ENCODE data around the gene CNOT4.
"Not testable (repeated sequence)": the region's sequence is repeated elsewhere in the genome, so short reads cannot be mapped to it uniquely, and the experiment has no call there.

Gene CNOT4

DNA sequence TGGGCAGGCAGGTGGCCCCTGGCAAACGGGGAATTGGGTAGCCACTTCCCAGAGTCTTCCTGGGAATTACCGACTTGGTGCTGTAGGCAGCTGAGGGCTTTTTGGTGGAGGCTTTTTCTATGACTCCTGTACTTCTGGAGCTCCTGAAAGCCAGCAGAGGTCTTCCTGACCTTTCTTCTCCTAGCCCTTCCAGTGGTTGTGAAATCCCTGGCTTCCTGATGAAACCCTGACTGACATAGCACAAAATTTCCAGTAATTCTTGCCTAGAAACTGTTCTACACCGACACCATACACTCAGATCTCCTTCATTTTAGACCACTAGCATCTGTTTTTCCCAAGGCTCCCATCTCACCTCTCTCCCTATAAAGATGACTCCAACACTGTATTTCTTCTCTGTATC is 156.1 kb downstream of the CNOT4 start:
- DNase-seq: no peak

DNA sequence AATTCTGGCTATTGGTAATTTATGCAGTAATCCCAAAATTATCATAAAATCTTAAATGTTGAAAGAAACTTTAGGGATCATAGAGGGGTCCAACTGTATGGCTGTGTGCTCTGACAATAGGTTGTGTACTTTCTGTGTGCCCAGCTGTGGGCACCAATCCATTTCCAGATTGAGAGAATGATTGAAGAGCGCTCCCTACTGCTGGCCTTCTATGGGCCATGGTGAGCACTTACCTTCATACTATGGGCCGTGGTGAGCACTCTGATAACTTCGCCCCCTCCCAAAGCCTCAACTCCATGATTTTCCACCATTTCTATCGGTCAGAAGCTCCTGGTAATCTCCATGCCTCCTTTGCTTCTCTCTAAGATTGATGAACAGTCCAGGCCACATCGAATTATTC is 157.6 kb downstream of the CNOT4 start:
- DNase-seq: no peak

DNA sequence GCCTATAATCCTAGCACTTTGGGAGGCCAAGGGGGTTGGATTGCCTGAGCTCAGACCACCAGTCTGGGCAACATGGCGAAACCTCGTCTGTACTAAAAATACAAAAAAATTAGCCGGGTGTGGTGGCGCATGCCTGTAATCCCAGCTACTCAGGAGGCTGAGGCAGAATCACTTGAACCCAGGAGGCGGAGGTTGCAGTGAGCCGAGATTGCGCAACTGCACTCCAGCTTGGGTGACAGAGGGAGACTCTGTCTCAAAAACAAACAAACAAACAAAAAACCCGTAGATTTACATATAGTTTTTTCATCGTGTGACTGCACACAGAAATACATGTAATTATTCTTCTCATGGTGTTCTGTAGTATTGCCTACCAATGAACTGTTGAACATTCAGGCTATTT is 158.8 kb downstream of the CNOT4 start:
- not testable (repeated sequence) for DNase-seq

DNA sequence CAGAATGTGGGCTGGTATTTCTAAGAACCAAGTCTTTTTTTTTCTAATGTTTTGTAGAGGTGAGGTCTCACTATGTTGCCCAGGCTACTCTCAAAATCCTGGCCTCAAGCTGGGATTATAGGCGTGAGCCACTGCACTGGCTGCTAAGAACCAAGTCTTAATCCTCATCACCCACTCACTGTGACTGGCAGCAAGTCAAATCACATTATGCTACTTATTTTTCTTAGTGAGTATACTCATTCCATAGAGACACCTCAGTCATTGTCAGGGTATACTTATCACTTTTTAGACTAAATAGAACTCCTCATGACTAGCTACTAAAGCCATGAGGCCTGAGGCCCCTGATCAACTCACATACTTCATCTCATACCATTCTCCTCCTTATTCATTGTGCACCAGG is 160.2 kb downstream of the CNOT4 start:
- DNase-seq: peak; percentile 86

DNA sequence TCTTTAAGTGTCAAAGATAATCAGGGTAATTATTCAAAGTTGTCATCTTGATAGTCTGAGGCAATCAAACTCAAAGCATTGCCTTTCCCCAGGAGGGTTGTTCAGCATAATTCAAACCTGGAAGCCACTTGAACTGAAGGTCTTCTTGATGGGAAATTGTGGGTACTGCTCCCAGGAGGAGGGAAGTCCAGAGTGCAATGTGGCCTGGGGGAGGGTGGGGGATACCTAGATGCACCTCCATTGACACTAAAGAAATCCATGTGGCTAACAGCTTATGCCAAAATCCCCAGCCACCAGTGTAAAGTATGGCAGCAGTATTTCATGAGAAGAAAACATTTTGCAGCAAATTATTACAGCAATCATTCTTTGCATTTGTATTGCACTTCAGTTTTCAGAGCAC is 161.4 kb downstream of the CNOT4 start:
- DNase-seq: peak; percentile 81

DNA sequence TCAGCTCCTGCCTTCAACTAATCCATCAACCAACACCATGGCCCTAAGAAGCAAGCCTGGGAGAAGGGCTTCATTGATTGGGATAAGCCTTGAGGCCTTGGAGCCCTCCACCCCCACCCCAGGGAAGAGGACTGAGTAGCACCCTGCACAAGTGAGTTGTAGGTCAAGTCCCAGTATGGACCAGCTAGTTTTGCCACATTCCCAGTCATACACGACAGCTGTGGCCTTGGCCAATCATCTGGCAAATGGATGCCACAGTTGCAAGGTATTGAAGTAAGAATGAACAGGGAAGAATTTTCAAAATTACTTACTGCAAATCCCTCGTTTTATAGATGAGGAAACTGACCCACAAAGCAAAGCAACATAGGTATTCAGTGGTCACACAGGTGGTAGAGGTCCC is 166.5 kb downstream of the CNOT4 start:
- DNase-seq: no peak

DNA sequence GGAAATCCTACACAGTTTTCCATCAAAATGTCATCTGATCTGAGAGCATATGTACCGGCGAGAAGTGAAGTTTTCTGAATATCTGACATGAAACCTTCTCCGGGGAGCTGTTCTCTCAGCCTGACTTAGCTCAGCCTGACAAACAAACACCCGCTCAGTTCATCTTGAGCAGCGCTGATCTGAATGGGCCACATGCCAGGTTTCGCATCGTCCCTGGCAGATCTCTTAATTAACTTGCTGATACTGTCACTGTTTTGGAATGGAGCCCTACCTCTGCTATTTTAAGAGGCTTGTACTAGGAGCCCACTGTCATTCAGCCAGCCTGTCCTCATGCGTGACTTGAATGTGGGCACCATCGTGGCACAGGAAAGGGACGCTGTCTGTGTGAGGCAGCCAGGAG is 167.0 kb downstream of the CNOT4 start:
- DNase-seq: peak; percentile 90

DNA sequence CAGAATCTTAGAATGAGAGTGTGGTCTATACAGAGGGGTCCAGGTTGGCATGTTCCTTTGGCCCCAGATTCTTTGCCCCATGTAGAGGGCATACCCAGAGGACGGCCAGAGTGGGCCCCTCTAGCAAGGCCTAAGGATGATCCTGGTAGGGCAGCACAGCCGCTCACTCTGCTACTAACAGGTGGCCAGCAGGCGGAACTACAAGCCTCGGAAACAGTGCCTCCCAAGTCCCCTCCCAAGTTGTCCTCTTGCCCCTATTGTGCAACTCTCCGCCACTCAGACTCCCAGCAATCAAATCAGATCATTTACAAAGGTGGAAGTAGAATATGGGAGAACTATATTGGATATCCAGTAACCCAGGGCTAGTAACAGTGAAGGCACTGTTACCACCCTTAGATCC is 168.9 kb downstream of the CNOT4 start:
- peak; percentile 10 for DNase-seq

DNA sequence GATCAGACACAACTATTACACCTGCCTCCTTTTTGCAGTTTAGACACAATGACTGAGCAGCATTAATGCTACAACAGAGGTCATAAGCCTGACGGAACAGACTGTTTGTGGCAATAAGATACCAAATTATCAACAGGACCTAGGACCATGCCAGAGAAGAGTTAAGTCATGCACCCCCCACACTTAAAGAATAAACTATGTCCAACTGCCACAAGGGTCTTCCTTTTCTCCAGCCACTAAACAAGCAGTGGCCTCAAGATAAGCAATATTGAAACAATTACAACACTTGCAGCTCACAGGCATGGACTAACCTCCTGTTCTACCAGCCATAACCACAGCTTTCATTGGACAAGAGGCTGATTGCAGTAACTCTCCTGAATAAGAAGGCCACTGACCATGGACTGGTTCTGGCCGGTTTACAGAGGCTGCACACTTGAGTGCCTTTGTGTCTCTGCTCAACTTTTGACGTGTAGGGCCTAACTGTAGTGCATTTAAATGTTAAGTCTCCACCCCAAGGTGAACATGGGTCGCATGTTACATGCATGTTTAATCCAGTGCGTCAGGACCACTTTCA is 171.8 kb downstream of the CNOT4 start:
- no peak for DNase-seq

DNA sequence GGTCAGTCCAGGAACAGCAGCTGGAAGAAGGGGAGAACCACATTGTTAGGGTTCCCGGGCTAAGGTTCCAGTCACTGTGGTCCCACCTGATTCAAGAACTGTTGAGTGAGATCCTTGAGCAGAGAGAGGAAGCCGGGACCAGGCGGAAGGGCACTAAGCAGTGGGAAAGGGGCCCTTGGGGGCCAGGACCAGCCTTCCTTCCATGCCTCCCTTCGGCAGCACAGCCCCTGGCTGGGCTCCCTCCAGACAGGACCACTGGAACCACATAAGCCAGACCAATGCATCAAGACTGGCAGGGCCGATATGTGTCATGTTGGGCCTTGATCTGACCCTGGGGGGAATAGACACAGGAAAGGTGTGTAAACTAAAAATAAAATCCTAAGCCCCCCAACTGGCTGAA is 172.4 kb downstream of the CNOT4 start:
- no peak for DNase-seq

DNA sequence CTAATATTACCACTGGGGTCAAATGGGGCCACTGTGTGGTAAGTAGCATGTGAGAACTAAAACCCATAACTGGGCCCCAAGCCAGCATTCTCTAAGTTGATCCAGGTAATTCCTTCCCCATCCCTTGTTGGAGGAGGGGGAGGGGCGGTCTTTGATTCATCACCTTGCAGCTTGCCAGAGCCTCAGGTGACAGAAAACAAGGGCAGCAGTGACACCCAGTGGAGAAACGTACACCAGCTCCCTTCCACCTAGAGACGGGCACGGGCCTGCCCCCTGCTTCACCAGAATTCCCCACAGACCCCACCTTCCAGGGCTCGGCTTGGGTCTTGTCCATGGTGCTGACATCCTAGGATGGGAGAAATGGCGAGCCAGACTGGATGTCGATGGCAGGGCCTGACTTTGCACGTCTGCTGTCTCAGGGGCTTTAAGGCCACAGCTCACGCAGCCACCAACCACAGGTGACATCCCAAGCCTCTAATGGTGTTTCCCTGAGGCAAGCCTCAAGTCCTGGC is 174.2 kb downstream of the CNOT4 start:
- DNase-seq: peak; percentile 99

DNA sequence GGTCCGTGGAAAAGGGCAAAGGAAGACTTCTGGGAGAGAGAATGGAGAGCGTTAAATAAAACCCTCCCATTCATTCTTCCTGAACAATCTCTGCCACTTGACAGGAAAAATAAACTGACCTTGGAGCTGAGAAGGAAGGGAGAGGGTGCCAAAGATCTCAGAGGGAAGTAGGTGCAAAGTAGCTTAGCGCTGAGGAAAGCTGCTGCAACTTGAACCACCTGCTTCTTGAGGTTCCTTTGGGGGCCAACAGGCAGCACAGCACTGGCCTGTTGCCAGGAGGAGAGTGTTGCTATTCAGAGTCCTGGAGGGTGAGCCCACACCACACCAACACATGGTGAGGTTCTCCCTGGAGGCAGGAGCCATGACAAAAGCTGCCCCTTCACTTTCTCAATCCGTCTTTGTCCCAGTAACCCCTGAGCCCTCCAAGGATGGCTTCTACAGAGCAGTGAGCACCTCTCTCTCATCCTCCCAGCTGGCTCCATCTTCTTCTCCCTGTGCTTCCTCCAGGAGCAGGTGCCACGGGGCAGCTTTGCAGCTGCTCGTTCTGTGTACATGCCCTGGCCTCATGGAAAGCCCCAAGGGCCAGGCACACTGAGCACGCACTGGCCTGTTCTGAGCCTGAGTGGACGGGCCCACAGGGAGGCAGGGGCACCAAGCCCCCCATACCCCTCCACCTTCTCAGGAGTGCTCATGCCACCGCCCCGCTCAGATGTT is 174.9 kb downstream of the CNOT4 start:
- DNase-seq: peak; percentile 78

DNA sequence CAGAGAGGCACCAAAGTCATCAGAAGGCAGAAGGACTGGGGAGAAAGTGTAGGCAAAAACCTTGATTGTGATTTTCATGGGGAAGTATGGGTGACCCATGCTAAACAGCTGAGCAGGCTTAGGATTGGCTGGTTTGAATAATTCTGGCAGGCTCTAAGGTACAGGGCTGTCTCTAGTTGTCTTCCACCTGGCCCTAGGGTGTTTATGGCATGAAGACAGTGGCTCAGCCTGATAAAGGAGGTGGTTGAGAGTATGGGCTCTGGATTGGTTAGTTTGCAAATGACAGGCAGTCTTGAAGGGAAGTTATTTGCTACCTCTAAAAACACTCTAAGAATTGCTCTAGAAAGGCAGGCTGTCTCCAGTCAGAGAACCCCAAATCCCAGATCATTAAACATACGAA is 176.0 kb downstream of the CNOT4 start:
- DNase-seq: no peak

DNA sequence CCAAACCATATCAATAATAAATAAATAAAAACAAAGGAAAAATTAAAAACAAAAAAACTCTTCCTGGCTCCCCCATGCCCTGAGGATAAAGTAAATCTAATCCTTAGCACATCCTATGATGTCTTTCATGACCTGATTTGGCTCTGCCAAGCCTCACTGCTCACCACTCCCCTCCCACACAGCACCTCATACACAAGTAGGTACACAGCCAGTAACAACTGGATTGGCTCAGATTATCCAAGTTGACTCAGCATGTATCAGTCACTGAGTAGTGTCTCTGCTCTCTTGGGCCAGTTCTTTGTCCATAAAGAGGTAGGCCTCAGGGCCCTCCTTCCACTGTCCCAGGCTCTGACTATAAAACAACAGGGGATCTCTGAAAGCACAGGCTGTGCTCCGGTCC is 176.7 kb downstream of the CNOT4 start:
- DNase-seq: peak; percentile 53

DNA sequence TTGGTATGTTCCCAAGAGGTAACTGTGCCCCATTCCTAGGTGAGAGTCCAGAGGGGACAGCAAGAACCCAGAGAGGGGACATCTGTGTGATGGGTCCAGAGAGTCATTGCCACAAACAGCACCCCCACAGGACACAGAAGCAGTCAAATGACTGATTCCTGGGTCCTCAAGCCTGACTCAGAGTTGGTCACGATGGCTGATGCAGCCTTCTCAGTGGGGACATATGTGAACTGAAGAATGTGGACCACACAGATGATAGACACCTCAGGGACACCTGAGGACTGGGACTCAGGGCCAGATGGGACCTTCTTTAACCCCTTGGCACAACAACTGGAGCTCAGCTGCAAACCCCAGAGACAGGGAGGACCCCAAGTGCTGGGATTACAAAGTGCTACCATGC is 179.8 kb downstream of the CNOT4 start:
- no peak for DNase-seq

DNA sequence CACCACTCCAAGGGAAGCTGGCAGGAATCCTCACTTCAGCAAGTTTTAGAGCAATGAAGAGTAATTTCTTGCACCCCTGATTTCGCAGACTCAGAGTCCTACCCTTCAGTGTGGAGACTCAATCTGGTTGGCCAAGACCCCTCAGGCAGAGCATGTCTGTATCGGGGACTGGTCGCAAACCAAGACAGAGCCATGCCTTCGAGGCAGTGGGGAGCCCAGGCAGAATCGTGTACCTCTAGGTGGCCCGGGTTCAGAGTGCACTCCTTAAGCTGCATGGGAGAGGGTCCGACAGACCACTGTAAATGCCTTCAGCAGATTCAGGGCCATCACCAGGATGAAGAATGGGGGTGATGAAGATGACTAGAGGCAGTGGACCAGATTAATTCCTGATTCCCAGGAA is 181.4 kb downstream of the CNOT4 start:
- no peak for DNase-seq

DNA sequence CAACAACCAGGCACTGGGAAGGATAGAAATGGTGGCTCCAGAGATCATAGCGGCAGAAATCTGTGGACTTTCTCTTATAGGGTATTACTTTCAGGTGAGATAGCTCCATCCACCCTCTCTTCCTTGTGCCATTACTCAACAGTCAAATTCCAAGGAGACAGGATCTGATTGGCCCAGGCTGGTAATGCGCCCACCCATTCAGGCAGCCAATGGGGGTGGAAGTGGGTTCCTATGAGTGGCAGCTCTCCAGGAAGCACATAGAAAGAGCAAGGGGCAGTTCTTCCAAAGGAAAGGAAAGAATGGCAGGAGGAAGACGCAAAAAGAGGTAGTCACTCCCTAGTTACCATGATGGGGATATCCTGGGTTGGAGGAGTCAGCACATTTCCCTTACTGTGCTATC is 181.8 kb downstream of the CNOT4 start:
- no peak for DNase-seq

DNA sequence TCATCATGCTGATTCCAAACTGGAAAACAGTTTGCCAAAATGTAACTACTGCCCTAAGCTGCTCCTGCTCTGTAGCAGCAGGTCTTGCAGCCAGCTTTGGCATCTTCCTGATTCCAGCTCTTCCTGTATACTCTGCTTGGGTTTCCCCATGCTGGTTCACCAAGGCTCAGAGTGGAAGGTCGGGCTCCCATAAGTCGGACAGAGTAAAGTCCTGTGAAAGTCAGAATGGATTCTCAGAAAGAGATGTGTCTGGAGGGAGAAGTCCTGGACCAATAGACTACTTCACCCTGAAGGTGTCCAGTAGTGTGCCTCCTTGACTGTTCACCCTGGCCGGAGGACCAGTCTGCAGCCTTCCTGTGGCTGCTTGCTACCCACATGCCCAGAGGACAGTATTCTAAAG is 182.4 kb downstream of the CNOT4 start:
- no peak for DNase-seq

DNA sequence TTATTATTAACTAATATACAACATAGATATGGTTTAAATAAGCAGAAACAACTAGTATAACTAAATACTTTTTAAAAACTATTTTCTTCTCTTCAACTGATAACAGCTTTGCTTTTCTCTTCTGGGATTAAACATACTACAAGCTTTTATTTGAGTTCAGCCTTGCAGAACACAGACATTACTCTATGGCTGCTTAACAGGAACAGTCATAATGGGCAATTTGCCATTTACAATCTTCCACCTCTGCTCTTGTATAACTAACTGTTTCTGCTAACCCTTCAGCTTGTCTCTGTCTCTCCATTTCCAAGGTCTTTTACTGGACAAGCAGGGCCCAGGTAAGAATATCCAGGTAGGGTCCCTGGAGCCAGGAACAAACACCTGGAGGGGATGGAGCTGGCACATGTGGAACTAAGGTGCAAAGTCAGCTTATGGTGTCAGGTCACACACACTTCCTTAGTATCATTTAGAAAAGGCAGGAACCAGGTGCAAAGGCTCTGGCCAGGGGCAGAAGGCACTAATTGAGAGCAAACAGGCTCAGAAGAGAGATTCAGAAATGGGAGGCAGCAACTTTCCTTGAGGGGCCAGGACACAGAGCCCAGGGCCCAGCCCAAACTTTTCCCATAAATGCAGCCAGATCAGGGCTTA is 183.1 kb downstream of the CNOT4 start:
- no peak for DNase-seq

DNA sequence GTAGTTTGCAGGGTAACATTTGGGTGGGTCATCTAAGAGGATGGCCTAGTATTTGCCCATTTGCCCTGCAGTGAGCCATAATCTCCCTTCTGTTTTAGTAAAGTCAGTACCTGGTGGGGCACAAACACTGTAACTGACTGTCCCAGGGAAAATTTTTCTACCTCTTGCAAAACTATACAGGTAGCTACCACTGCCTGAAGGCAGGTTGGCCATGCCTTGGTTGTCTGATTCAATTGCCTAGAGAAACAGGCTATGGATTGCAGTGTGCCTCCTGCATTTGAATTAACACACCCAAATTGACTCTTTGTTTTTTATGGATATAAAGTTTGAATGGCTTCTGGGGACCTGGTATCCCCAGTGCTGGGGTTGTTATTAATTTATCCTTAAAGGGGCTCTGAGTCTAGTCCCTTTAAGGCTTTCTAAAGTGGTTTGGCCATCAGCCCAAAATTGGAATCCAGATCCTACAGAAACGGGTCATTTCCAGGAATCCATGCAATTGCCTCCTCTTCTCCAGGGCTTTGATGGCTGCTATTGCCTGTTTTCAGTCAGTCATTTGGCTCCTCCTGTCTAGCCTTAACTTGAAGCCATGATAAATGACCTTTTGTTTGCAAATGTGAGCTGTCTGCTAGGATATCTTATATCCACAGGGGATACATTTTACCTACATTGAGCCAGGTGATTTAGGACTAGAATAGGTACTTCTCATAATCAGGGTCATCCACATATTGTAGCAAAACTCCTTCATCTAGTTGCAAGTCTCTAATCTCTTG is 187.1 kb downstream of the CNOT4 start:
- DNase-seq: no peak

DNA sequence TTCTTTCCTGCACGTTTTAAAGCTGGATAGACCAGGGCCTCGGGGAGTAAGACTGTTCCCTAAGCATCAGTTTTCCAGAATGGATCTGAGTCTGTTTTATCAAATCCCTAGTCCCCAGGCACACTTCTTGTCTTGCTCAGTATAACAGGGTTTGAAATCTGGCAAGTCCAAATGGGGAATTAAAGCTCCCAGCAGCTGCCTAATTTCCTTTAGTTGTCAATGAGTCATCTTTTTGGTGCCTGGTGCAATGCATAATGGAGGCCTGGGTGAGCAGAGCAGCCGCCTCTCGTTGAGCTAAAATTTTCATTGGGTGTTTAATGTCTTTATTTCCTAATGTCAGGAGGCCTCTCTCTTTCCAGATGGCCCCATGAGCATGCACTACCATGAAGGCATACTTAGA is 188.3 kb downstream of the CNOT4 start:
- DNase-seq: peak; percentile 58

DNA sequence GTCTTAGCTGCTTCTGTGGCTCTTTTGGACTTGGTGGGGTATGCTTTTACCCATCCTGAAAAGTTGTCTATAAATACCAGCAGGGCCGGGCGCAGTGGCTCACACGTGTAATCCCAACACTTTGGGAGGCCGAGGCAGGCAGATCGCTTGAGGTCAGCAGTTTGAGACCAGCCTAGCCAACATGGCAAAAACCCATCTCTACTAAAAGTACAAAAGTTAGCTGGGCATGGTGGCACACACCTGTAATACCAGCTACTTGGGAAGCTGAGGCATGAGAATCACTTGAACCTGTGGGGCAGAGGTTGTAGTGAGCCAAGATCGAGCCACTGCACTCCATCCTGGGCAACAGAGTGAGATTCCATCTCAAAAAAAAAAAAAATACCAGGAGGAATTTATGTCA is 188.9 kb downstream of the CNOT4 start:
- DNase-seq: not testable (repeated sequence)

DNA sequence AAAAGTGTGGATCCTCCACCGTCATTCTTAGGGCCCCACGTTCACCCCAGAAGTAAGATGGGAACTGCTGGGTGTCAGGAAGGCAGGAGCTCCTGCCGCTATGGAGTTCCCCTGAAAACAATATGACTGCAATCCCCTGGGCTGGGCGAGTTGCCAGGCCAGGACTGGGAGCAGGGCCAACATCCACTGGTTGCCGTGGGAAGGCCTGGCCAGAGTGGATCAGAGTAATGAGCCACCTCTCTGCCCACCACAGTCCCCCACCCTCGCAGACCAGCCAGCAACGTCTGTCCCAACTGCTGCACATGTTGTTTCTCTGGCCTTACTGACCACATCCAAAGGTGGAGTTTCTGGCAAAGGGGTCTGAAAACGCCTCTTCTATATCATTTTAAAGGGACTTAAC is 189.6 kb downstream of the CNOT4 start:
- DNase-seq: peak; percentile 38
